Naive thymus-derived CD4-positive, alpha-beta T cell (primary cell): ENCODE measurements around the gene SAG. TPM values are rescaled to one million over a fixed set of nuclear protein-coding genes. Genes with fewer than 3 reads are reported as not detected.
"Not testable (repeated sequence)": the region's sequence is repeated elsewhere in the genome, so short reads cannot be mapped to it uniquely, and the experiment has no call there.

Experiments used
- ATAC-seq: fragments of 150-1000 bp; cut with Tn5 transposase; 2 replicates; pipeline ENCODE4 v1.10.0; 2021; ENCODE audit warnings: mild to moderate bottlenecking, moderate library complexity
- CTCF ChIA-PET: fragments of 350-600 bp; sonication (Branson Sonifier 250); formaldehyde crosslinking; loops from one replicate; lab custom pipeline; 2021; ENCODE audit warnings: antibody characterized with exemption; lab: Charles Lee
- POLR2A ChIA-PET: fragments of 350-600 bp; sonication (Branson Sonifier 250); formaldehyde crosslinking; loops from one replicate; lab custom pipeline; 2021; ENCODE audit warnings: antibody characterized with exemption, inconsistent platforms; lab: Charles Lee
- DNase-seq, 9 donors: peaks; one replicate each; pipeline versions ENCODE4 v3.0.0 to v3.0.0-alpha.2; 2020 to 2022; ENCODE audit warnings: mixed read lengths in 1 of 9
- H3K27ac ChIP-seq: one replicate; pipeline ENCODE4 v1.7.0; 2013; ENCODE audit warnings: mild to moderate bottlenecking, low read depth, low read length, moderate library complexity
- H3K27me3 ChIP-seq, 2 donors: one replicate each; pipeline ENCODE4 v1.7.0; 2013; ENCODE audit warnings: low read length in 2 of 2, mild to moderate bottlenecking in 2 of 2, moderate library complexity in 2 of 2; ENCODE audit not compliant: control insufficient read depth in 2 of 2, insufficient read depth in 2 of 2
- H3K36me3 ChIP-seq, 3 experiments: 1 replicate in 2 of 3; 2 replicates in 1 of 3; pipeline ENCODE4 v1.7.0; 2013; ENCODE audit warnings: low read length in 3 of 3, mild to moderate bottlenecking in 3 of 3, moderate library complexity in 1 of 3; ENCODE audit not compliant: insufficient read depth in 3 of 3, control insufficient read depth in 2 of 3
- H3K4me1 ChIP-seq, 2 donors: one replicate each; pipeline ENCODE4 v1.7.0; 2013; ENCODE audit warnings: low read length in 2 of 2, mild to moderate bottlenecking in 2 of 2, moderate library complexity in 1 of 2; ENCODE audit not compliant: control insufficient read depth in 2 of 2, insufficient read depth in 2 of 2
- H3K4me3 ChIP-seq: 2 replicates; pipeline ENCODE4 v1.7.0; 2013; ENCODE audit warnings: mild to moderate bottlenecking, low read length
- H3K9me3 ChIP-seq, 3 experiments: 1 replicate in 2 of 3; 2 replicates in 1 of 3; pipeline ENCODE4 v1.7.0; 2013; ENCODE audit warnings: low read length in 3 of 3; ENCODE audit not compliant: control insufficient read depth in 2 of 3
- H3K27ac Mint-ChIP-seq, 9 donors: one replicate each; pipeline ENCODE4 v1.8.0; 2020 to 2022; ENCODE audit warnings: mixed read lengths in 9 of 9, mild to moderate bottlenecking in 8 of 9, moderate library complexity in 5 of 9, inconsistent platforms in 2 of 9
- H3K27me3 Mint-ChIP-seq, 5 donors: one replicate each; pipeline ENCODE4 v1.8.0; 2021 to 2022; ENCODE audit warnings: mixed read lengths in 5 of 5, mild to moderate bottlenecking in 1 of 5
- H3K36me3 Mint-ChIP-seq, 5 donors: one replicate each; pipeline ENCODE4 v1.8.0; 2020 to 2022; ENCODE audit warnings: mixed read lengths in 5 of 5, mild to moderate bottlenecking in 3 of 5, inconsistent platforms in 1 of 5
- H3K4me1 Mint-ChIP-seq, 7 donors: one replicate each; pipeline ENCODE4 v1.8.0; 2020 to 2022; ENCODE audit warnings: mixed read lengths in 7 of 7, mild to moderate bottlenecking in 3 of 7, inconsistent platforms in 1 of 7
- H3K4me3 Mint-ChIP-seq, 10 donors: one replicate each; pipeline ENCODE4 v1.8.0; 2020 to 2022; ENCODE audit warnings: mild to moderate bottlenecking in 10 of 10, mixed read lengths in 10 of 10, moderate library complexity in 6 of 10, inconsistent platforms in 2 of 10
- H3K9me3 Mint-ChIP-seq, 11 donors: one replicate each; pipeline ENCODE4 v1.8.0; 2020 to 2022; ENCODE audit warnings: mixed read lengths in 11 of 11, mild to moderate bottlenecking in 4 of 11, inconsistent platforms in 1 of 11, moderate library complexity in 1 of 11
- intact Hi-C, 2 donors: fragments of 100-400 bp; cut with micrococcal nuclease; formaldehyde crosslinking; loops; one replicate each; pipeline ENCODE4 v1.15.1; 2023
- polyA plus RNA-seq, 2 donors: library from polyadenylated mRNA; unstranded; fragments of 300-500 nt; fragmentation: Illumina TruSeq; gene quantifications; one replicate each; pipeline ENCODE4 v1.2.3, GENCODE V29; 2021
- total RNA-seq, 6 experiments: library from RNA in 5 of 6; stranded (reverse) in 5 of 6; gene quantifications; 1 replicate in 5 of 6; 2 replicates in 1 of 6; pipeline ENCODE4 v1.2.3 and lab custom pipeline; 2021 to 2026

The SAG gene
- total and polyA plus RNA-seq, 7 experiments from 2014 or later = 0.05 to 0.65 (median 0.10) TPM; not detected in 4

GRCh38 chr2:233336091-233336490, 28.5 kb downstream of the SAG start:
- ATAC-seq, H3K4me3 ChIP-seq, H3K9me3 ChIP-seq, CTCF ChIA-PET, H3K36me3 ChIP-seq, intact Hi-C loops, POLR2A ChIA-PET, H3K9me3 Mint-ChIP-seq, H3K27me3 ChIP-seq, DNase-seq, H3K36me3 Mint-ChIP-seq, H3K4me3 Mint-ChIP-seq, H3K27ac ChIP-seq, H3K27me3 Mint-ChIP-seq: not testable (repeated sequence)
- H3K27ac Mint-ChIP-seq = peak overlapping the region in 4 of 9 donors; percentile 9 to 62 (median 32)
- peaks cover 31 to 59% (median 50%) of the 10 kb centered on the region in 7 donors for H3K4me1 Mint-ChIP-seq
- H3K4me1 ChIP-seq = peaks cover 35 to 41% of the 10 kb centered on the region in 2 donors

- Mint-ChIP-seq H3K9me3 (peaks cover 0 to 5% (median 0%) of the 10 kb centered on the region in 11 donors), H3K4me3 (no peak overlapping the region), H3K36me3 (peaks cover 0 to 3% (median 0%) of the 10 kb centered on the region in 5 donors), H3K27me3 (peaks cover 0 to 9% (median 0%) of the 10 kb centered on the region in 5 donors), H3K4me1 (peaks cover 26 to 55% (median 46%) of the 10 kb centered on the region in 7 donors), H3K27ac (peak overlapping the region in 1 of 9 donors; percentile 41)
- no peak overlapping the region for H3K4me3 ChIP-seq
- no peaks in the 10 kb centered on the region for H3K36me3 ChIP-seq
- CTCF ChIA-PET = no interaction called here
- no peaks in the 10 kb centered on the region for H3K9me3 ChIP-seq
- POLR2A ChIA-PET = interaction anchor here (0.6 to 0.7 kb wide), 2 partner anchors 61 to 1281 kb away, joined by 3 to 4 read pairs; no protein-coding TSS in a partner anchor
- peaks cover 32 to 36% of the 10 kb centered on the region in 2 donors for H3K4me1 ChIP-seq
- ATAC-seq (no peak), DNase-seq (no peak)
- H3K27me3 ChIP-seq = no peaks in the 10 kb centered on the region
- intact Hi-C loops = no loop called here
- no peak overlapping the region for H3K27ac ChIP-seq
Observed at GRCh38 chr2:233336541-233336940, 28.9 kb downstream of the SAG start.

- ChIA-PET CTCF (interaction anchor here (0.6 kb wide), 1 partner anchor 30 kb away, joined by 3 read pairs; no protein-coding TSS in a partner anchor), POLR2A (interaction anchor here (1.3 kb wide), 1 partner anchor 67 kb away, joined by 3 read pairs; no protein-coding TSS in a partner anchor)
- Mint-ChIP-seq H3K27me3 (peaks cover 0 to 11% (median 0%) of the 10 kb centered on the region in 5 donors), H3K27ac (peak overlapping the region in 3 of 9 donors; percentile 41 to 72 (median 70)), H3K4me1 (peaks cover 19 to 44% (median 37%) of the 10 kb centered on the region in 7 donors), H3K9me3 (peaks cover 0 to 5% (median 0%) of the 10 kb centered on the region in 11 donors), H3K4me3 (no peak overlapping the region), H3K36me3 (peaks cover 0 to 4% (median 0%) of the 10 kb centered on the region in 5 donors)
- H3K27ac ChIP-seq = no peak overlapping the region
- ATAC-seq (no peak), DNase-seq (no peak)
- H3K4me1 ChIP-seq = peaks cover 17 to 23% of the 10 kb centered on the region in 2 donors
- no peak overlapping the region for H3K4me3 ChIP-seq
- H3K36me3 ChIP-seq = no peaks in the 10 kb centered on the region
- H3K27me3 ChIP-seq = no peaks in the 10 kb centered on the region
- intact Hi-C loops = no loop called here
- no peaks in the 10 kb centered on the region for H3K9me3 ChIP-seq
Observed at GRCh38 chr2:233338046-233338445, 30.4 kb downstream of the SAG start.

- intact Hi-C loops = no loop called here
- Mint-ChIP-seq H3K27ac (no peak overlapping the region), H3K4me1 (peaks cover 16 to 35% (median 28%) of the 10 kb centered on the region in 7 donors), H3K27me3 (peaks cover 0 to 16% (median 0%) of the 10 kb centered on the region in 5 donors), H3K36me3 (peaks cover 0 to 4% (median 0%) of the 10 kb centered on the region in 5 donors), H3K9me3 (peaks cover 0 to 5% (median 0%) of the 10 kb centered on the region in 11 donors), H3K4me3 (no peak overlapping the region)
- Histone ChIP-seq H3K27ac (no peak overlapping the region), H3K4me3 (no peak overlapping the region), H3K27me3 (no peaks in the 10 kb centered on the region), H3K36me3 (no peaks in the 10 kb centered on the region), H3K9me3 (no peaks in the 10 kb centered on the region), H3K4me1 (peaks cover 9 to 15% of the 10 kb centered on the region in 2 donors)
- DNase-seq (no peak), ATAC-seq (no peak)
- ChIA-PET POLR2A (interaction anchor here (1.0 to 1.3 kb wide), 2 partner anchors 11 to 68 kb away, joined by 3 to 5 read pairs; no protein-coding TSS in a partner anchor), CTCF (no interaction called here)
Observed at GRCh38 chr2:233338812-233339368, 31.3 kb downstream of the SAG start.

GRCh38 chr2:233339427-233339826, 31.8 kb downstream of the SAG start:
- no peak overlapping the region for H3K4me3 Mint-ChIP-seq
- Histone ChIP-seq H3K4me1 (peaks cover 4 to 9% of the 10 kb centered on the region in 2 donors), H3K9me3 (no peaks in the 10 kb centered on the region), H3K27me3 (no peaks in the 10 kb centered on the region), H3K36me3 (no peaks in the 10 kb centered on the region), H3K27ac (no peak overlapping the region), H3K4me3 (no peak overlapping the region)
- CTCF ChIA-PET = interaction anchor here (0.7 kb wide), 1 partner anchor 82 kb away, joined by 3 read pairs; no protein-coding TSS in a partner anchor
- peaks cover 0 to 4% (median 0%) of the 10 kb centered on the region in 5 donors for H3K36me3 Mint-ChIP-seq
- peaks cover 0 to 17% (median 0%) of the 10 kb centered on the region in 5 donors for H3K27me3 Mint-ChIP-seq
- H3K4me1 Mint-ChIP-seq = peaks cover 13 to 31% (median 23%) of the 10 kb centered on the region in 7 donors
- POLR2A ChIA-PET = interaction anchor here (1.0 to 1.3 kb wide), 2 partner anchors 11 to 69 kb away, joined by 3 to 5 read pairs; no protein-coding TSS in a partner anchor
- H3K9me3 Mint-ChIP-seq = peaks cover 0 to 5% (median 0%) of the 10 kb centered on the region in 11 donors
- H3K27ac Mint-ChIP-seq = no peak overlapping the region
- DNase-seq (no peak), ATAC-seq (peak; percentile 27)
- intact Hi-C loops = no loop called here

- no peak overlapping the region for H3K27ac ChIP-seq
- no peaks in the 10 kb centered on the region for H3K36me3 ChIP-seq
- CTCF ChIA-PET = interaction anchor here (0.8 kb wide), 1 partner anchor 55 kb away, joined by 3 read pairs; no protein-coding TSS in a partner anchor
- H3K9me3 Mint-ChIP-seq = peaks cover 0 to 3% (median 0%) of the 10 kb centered on the region in 11 donors
- DNase-seq (no peak), ATAC-seq (no peak)
- H3K4me1 Mint-ChIP-seq = peaks cover 5 to 19% (median 14%) of the 10 kb centered on the region in 7 donors
- no peak overlapping the region for H3K4me3 ChIP-seq
- POLR2A ChIA-PET = interaction anchor here (1.0 to 1.6 kb wide), 2 partner anchors 9 to 10 kb away, joined by 3 read pairs; no protein-coding TSS in a partner anchor
- no peak overlapping the region for H3K27ac Mint-ChIP-seq
- H3K4me1 ChIP-seq = no peaks in the 10 kb centered on the region
- peaks cover 0 to 17% (median 0%) of the 10 kb centered on the region in 5 donors for H3K27me3 Mint-ChIP-seq
- peaks cover 0 to 4% (median 0%) of the 10 kb centered on the region in 5 donors for H3K36me3 Mint-ChIP-seq
- H3K9me3 ChIP-seq = no peaks in the 10 kb centered on the region
- intact Hi-C loops = no loop called here
- no peak overlapping the region for H3K4me3 Mint-ChIP-seq
- H3K27me3 ChIP-seq = no peaks in the 10 kb centered on the region
Observed at GRCh38 chr2:233341296-233341695, 33.7 kb downstream of the SAG start.
